H1 (cell line): ENCODE measurements around the gene ACTL9. TPM values are rescaled to one million over a fixed set of nuclear protein-coding genes. Genes with fewer than 3 reads are reported as not detected.

Experiments used
- CTCF ChIA-PET: fragments of 300-600 bp; sonication (Branson Sonifier 250); formaldehyde crosslinking; loops from one replicate; lab custom pipeline; 2021; ENCODE audit not compliant: partially characterized antibody; lab: Charles Lee
- POLR2A ChIA-PET: fragments of 300-600 bp; sonication (Branson Sonifier 250); formaldehyde crosslinking; loops from one replicate; lab custom pipeline; 2021; ENCODE audit warnings: inconsistent platforms; ENCODE audit not compliant: partially characterized antibody; lab: Charles Lee
- DNase-seq, 2 experiments: peaks; one replicate each; pipeline versions ENCODE4 v3.0.0 to v3.0.0-alpha.2; 2010 to 2022; ENCODE audit warnings: low spot score in 2 of 2, low read depth in 1 of 2, mixed read lengths in 1 of 2
- FAIRE-seq: peaks from 2 replicates; lab custom pipeline; 2011; peaks lifted over from hg19 to GRCh38; lab: Jason Lieb, UNC
- H2AFZ ChIP-seq: 2 replicates; pipeline ENCODE4 v1.8.1; 2012; ENCODE audit warnings: low read length, inconsistent platforms
- H2AK5ac ChIP-seq: 2 replicates; pipeline ENCODE4 v1.6.1; 2013; ENCODE audit warnings: low read depth, low read length
- H2BK120ac ChIP-seq: replicated peaks from 2 replicates; pipeline ENCODE3; 2013; ENCODE audit warnings: low read depth, low read length, inconsistent platforms
- H2BK12ac ChIP-seq: 2 replicates; pipeline ENCODE4 v1.6.1; 2013; ENCODE audit warnings: low read depth, low read length
- H2BK15ac ChIP-seq: 2 replicates; pipeline ENCODE4 v1.6.1; 2013; ENCODE audit warnings: low read length
- H2BK20ac ChIP-seq: 2 replicates; pipeline ENCODE4 v1.6.1; 2013; ENCODE audit warnings: low read length
- H2BK5ac ChIP-seq: 2 replicates; pipeline ENCODE4 v1.6.1; 2013; ENCODE audit warnings: low read depth, low read length
- H3K14ac ChIP-seq: 2 replicates; pipeline ENCODE4 v1.6.1; 2013; ENCODE audit warnings: inconsistent platforms; ENCODE audit not compliant: insufficient read length
- H3K18ac ChIP-seq: 2 replicates; pipeline ENCODE4 v1.6.1; 2013; ENCODE audit warnings: low read length; ENCODE audit errors: extremely low read depth
- H3K23ac ChIP-seq: 2 replicates; pipeline ENCODE4 v1.6.1; 2013; ENCODE audit warnings: inconsistent platforms; ENCODE audit not compliant: insufficient read length
- H3K23me2 ChIP-seq: 2 replicates; pipeline ENCODE4 v1.6.1; 2013; ENCODE audit warnings: low read depth, low read length
- H3K27ac ChIP-seq: 2 replicates; pipeline ENCODE4 v1.6.1; 2011; ENCODE audit warnings: low read depth, low read length, inconsistent platforms
- H3K27me3 ChIP-seq, 4 experiments: replicated peaks in 1 of 4; 1 replicate in 1 of 4; 2 replicates in 3 of 4; pipeline versions ENCODE4 v1.6.1 to v1.8.1; 2011 to 2013; ENCODE audit warnings: low read length in 3 of 4, mild to moderate bottlenecking in 3 of 4, inconsistent platforms in 2 of 4, mixed read lengths in 2 of 4, moderate library complexity in 1 of 4; ENCODE audit not compliant: control insufficient read depth in 3 of 4, insufficient read depth in 3 of 4; ENCODE audit errors: extremely low read depth in 1 of 4
- H3K36me3 ChIP-seq, 4 experiments: 2 replicates each; pipeline versions ENCODE4 v1.6.1 to v1.8.1; 2011 to 2013; ENCODE audit warnings: mild to moderate bottlenecking in 4 of 4, low read length in 3 of 4, moderate library complexity in 2 of 4, control low read depth in 1 of 4, inconsistent platforms in 1 of 4; ENCODE audit not compliant: insufficient read depth in 4 of 4, control insufficient read depth in 2 of 4
- H3K4ac ChIP-seq: replicated peaks from 2 replicates; pipeline ENCODE3; 2013; ENCODE audit warnings: low read length, low read depth, mixed read lengths, inconsistent platforms; ENCODE audit not compliant: insufficient read length
- H3K4me1 ChIP-seq, 4 experiments: replicated peaks in 1 of 4; 1 replicate in 1 of 4; 2 replicates in 3 of 4; pipeline versions ENCODE4 v1.6.1 to v1.8.1; 2011 to 2013; ENCODE audit warnings: low read length in 3 of 4, inconsistent platforms in 2 of 4, mixed read lengths in 1 of 4; ENCODE audit not compliant: insufficient read depth in 4 of 4, control insufficient read depth in 3 of 4
- H3K4me2 ChIP-seq, 2 experiments: 2 replicates each; pipeline versions ENCODE4 v1.6.1 to v1.8.1; 2011 to 2013; ENCODE audit warnings: low read depth in 2 of 2, low read length in 2 of 2, control low read depth in 1 of 2, inconsistent platforms in 1 of 2, mild to moderate bottlenecking in 1 of 2; ENCODE audit not compliant: insufficient read depth in 1 of 2
- H3K4me3 ChIP-seq, 4 experiments: fragments of 200-600, 300-600 bp in 1 of 4; sonication (generic), shearing (Covaris generic), sonication (Bioruptor Twin) in 1 of 4; 2 replicates each; pipeline versions ENCODE4 v1.5.1 to v1.8.1; 2011 to 2016; ENCODE audit warnings: low read length in 4 of 4, low read depth in 3 of 4, control low read depth in 2 of 4, inconsistent platforms in 2 of 4, mild to moderate bottlenecking in 2 of 4, mixed read lengths in 1 of 4, moderate library complexity in 1 of 4; ENCODE audit not compliant: insufficient read depth in 2 of 4; ENCODE audit errors: extremely low read depth in 1 of 4
- H3K56ac ChIP-seq: replicated peaks from 2 replicates; pipeline ENCODE3; 2013; ENCODE audit warnings: low read depth, mild to moderate bottlenecking, mixed read lengths, low read length, inconsistent platforms; ENCODE audit not compliant: insufficient read length
- H3K79me1 ChIP-seq: 2 replicates; pipeline ENCODE4 v1.6.1; 2013; ENCODE audit warnings: low read depth, low read length, control low read depth
- H3K79me2 ChIP-seq, 2 experiments: 2 replicates each; pipeline versions ENCODE4 v1.6.1 to v1.8.1; 2012 to 2013; ENCODE audit warnings: low read length in 2 of 2, mild to moderate bottlenecking in 2 of 2, inconsistent platforms in 1 of 2; ENCODE audit not compliant: insufficient read depth in 2 of 2, control insufficient read depth in 1 of 2
- H3K9ac ChIP-seq, 4 experiments: replicated peaks in 1 of 4; 1 replicate in 1 of 4; 2 replicates in 3 of 4; pipeline versions ENCODE4 v1.6.1 to v1.8.1; 2011 to 2013; ENCODE audit warnings: low read depth in 3 of 4, low read length in 3 of 4, control low read depth in 2 of 4, mild to moderate bottlenecking in 2 of 4, moderate library complexity in 2 of 4, inconsistent platforms in 1 of 4; ENCODE audit errors: extremely low read depth in 1 of 4
- H3K9me3 ChIP-seq, 2 experiments: 2 replicates each; pipeline versions ENCODE4 v1.6.1 to v1.8.1; 2012 to 2013; ENCODE audit warnings: mild to moderate bottlenecking in 2 of 2, moderate library complexity in 2 of 2, control low read depth in 1 of 2, inconsistent platforms in 1 of 2, low read depth in 1 of 2, low read length in 1 of 2, mixed read lengths in 1 of 2; ENCODE audit not compliant: insufficient read depth in 2 of 2
- H4K20me1 ChIP-seq, 2 experiments: replicated peaks in 1 of 2; 2 replicates each; pipeline versions ENCODE3 to v1.8.1; 2011 to 2013; ENCODE audit warnings: inconsistent platforms in 2 of 2, low read length in 2 of 2, mild to moderate bottlenecking in 1 of 2; ENCODE audit not compliant: insufficient read depth in 2 of 2, control insufficient read depth in 1 of 2
- H4K5ac ChIP-seq: 2 replicates; pipeline ENCODE4 v1.6.1; 2013; ENCODE audit warnings: low read length, low read depth, mixed read lengths, inconsistent platforms; ENCODE audit not compliant: insufficient read length
- H4K8ac ChIP-seq: 2 replicates; pipeline ENCODE4 v1.8.0; 2013; ENCODE audit warnings: mild to moderate bottlenecking, moderate library complexity, low read length, inconsistent platforms; ENCODE audit not compliant: insufficient read depth; ENCODE audit errors: extremely low read depth
- H4K91ac ChIP-seq: replicated peaks from 2 replicates; pipeline ENCODE3; 2013; ENCODE audit warnings: low read length, mixed read lengths, inconsistent platforms; ENCODE audit not compliant: insufficient read length
- KDM1A ChIP-seq: fragments of 200-600, 300-600 bp; sonication (generic); IDR thresholded peaks from 2 replicates; pipeline ENCODE4 v1.7.1; 2016; ENCODE audit warnings: mild to moderate bottlenecking, low read length, borderline replicate concordance
- RBBP5 ChIP-seq: IDR thresholded peaks from 2 replicates; pipeline ENCODE4 v1.7.1; 2012; ENCODE audit warnings: low read depth, mild to moderate bottlenecking, inconsistent platforms, low read length, moderate library complexity, borderline replicate concordance
- WGBS, 2 experiments: shearing (Covaris generic) in 1 of 2; methylation state at CpG; one replicate each; pipeline versions ENCODE4 v1.1.6 to v1.1.7; 2013 to 2015; ENCODE audit warnings: low lambda C conversion rate in 2 of 2, mixed read lengths in 2 of 2, inconsistent platforms in 1 of 2, low coverage in 1 of 2, missing lambda C conversion rate in 1 of 2; ENCODE audit not compliant: insufficient replicate concordance in 2 of 2, insufficient coverage in 1 of 2, insufficient read length in 1 of 2; ENCODE audit errors: extremely low coverage in 1 of 2, missing lambda C conversion rate in 1 of 2; 5-methylcytosine and 5-hydroxymethylcytosine counted together
- polyA plus RNA-seq, 7 experiments: library from polyadenylated mRNA; depleted of rRNA in 3 of 7; stranded (reverse) in 5 of 7; unstranded in 2 of 7; fragments of >200 nt in 5 of 7; fragments of 200-250 nt in 2 of 7; gene quantifications; 1 replicate in 5 of 7; 2 replicates in 1 of 7; 4 replicates in 1 of 7; pipeline versions ENCODE4 v1.2.1 to v1.2.3, GENCODE V29; 2011 to 2013; ENCODE audit warnings: missing spikeins in 2 of 7, mixed read lengths in 2 of 7
- total RNA-seq: library from RNA; stranded (reverse); fragmentation: NEBNext Ultra II Directional; extraction: Animal tissue kit (Norgen Biotek cat#: 25700); gene quantifications from 2 replicates; pipeline ENCODE4 v1.2.1, GENCODE V29; 2021

Gene ACTL9
- total and polyA plus RNA-seq, 2 of the 8 experiments (the other 6 are each of a cell fraction or from before 2014, with no cell fraction given), result not detected

GRCh38 chr19:8663920-8664670, 34.5 kb downstream of the ACTL9 start:
- Histone ChIP-seq H3K79me2 (no peaks in the 10 kb centered on the region), H2AK5ac (no peak overlapping the region), H3K4ac (no peak overlapping the region), H4K20me1 (no peaks in the 10 kb centered on the region), H2BK15ac (no peak overlapping the region), H3K4me2 (no peak overlapping the region), H2BK120ac (no peak overlapping the region), H3K56ac (no peak overlapping the region), H3K23me2 (peaks cover 9% of the 10 kb centered on the region; the same call in 1 of the 2 replicates), H2BK12ac (0 out of 2 replicates have a peak overlapping the region, but pooled peaks have one; percentile 35), H3K27ac (no peak overlapping the region), H3K27me3 (no peaks in the 10 kb centered on the region), H3K9me3 (no peaks in the 10 kb centered on the region), H3K36me3 (no peaks in the 10 kb centered on the region), H3K23ac (no peak overlapping the region), H3K9ac (no peak overlapping the region), H4K91ac (no peak overlapping the region), H2BK5ac (no peak overlapping the region), H4K5ac (no peak overlapping the region), H2BK20ac (no peak overlapping the region; the same call in 1 of the 2 replicates), H2AFZ (no peak overlapping the region), H3K18ac (no peak overlapping the region), H3K4me1 (peaks cover 0 to 4% (median 0%) of the 10 kb centered on the region in 4 experiments; a peak in 2 of 7 replicates), H3K14ac (no peak overlapping the region), H4K8ac (peak overlapping the region; percentile 59; the same call in 1 of the 2 replicates), H3K4me3 (no peak overlapping the region), H3K79me1 (no peaks in the 10 kb centered on the region)
- DNase-seq (no peak), FAIRE-seq (no peak)
- POLR2A ChIA-PET, result interaction anchor here (0.6 kb wide), 1 partner anchor 904 kb away, joined by 4 read pairs; no protein-coding TSS in a partner anchor
- CTCF ChIA-PET, result interaction anchor here (0.6 to 2.0 kb wide), 9 partner anchors 9 to 1762 kb away, joined by 3 to 7 read pairs (median 4); partner anchors contain the start of gene ACTL9
- 81% methylated on average over 14 of the region's 22 CpGs; no CpG with 5 or more reads in 1 of the 2 experiments for WGBS, 2 experiments
- TF ChIP-seq RBBP5 (no peak), KDM1A (peak; percentile 46; the same call in 1 of the 2 replicates)
